ENCODE data around the gene UNC45A. TPM values are rescaled to one million over a fixed set of nuclear protein-coding genes. Genes with fewer than 3 reads are reported as not detected.

UNC45A gene
- total and polyA plus RNA-seq, 2 of the 4 experiments (the other 2 are of a cell fraction) = 68.9 to 100 TPM

DNA sequence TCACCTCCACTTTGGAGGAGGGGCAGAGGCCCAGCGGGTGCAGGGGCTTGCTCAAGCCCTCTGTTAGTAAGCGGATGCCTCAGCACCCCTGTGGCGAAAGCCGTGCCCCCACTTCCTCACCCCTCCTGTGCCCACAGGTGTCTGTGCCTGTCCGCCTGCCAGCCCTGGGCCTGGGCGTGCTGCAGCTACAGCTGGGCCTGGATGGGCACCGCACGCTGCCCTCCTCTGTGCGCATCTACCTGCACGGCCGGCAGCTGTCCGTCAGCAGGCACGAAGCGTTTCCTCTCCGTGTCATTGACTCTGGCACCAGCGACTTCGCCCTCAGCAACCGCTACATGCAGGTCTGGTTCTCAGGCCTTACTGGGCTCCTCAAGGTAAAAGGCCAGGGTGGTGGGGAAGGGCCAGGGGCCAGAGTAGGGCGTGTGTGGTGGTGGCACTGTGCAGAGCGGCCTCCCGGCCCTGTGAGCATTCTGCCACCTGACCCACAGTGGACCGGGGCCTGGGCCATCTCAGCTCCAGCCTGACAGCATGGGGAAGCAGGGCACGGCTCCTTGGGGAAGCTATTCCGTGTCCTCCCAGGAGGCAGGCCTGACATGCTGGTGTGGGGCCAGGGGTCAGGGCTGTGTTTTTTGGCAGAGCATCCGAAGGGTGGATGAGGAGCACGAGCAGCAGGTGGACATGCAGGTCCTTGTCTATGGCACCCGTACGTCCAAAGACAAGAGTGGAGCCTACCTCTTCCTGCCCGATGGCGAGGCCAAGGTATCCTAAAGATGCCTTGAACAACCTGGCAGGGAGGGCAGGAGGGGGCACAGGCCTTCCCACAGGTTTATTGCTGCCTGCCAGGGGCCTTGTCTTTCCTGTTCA, 22.9 kb upstream of the UNC45A start (continued):
- no peak for TF ChIP-seq CEBPB (IDR thresholded peaks at IDR 0.05; ENCODE audit: low read depth, low read length)

DNA sequence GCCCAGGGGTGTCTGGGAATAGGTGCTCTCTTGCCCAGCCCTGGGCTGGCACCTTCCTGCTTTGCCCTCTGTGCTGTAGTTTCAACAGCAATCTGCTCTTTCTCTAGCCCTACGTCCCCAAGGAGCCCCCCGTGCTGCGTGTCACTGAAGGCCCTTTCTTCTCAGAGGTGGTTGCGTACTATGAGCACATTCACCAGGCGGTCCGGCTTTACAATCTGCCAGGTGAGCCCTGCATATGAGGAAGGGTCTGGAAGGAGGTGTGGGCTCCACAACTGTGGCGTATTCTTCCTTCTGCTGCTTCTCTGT, 22.4 kb upstream of the UNC45A start:
- H4K91ac ChIP-seq (ENCODE audit: insufficient read depth, low read depth, low read length) = no peak overlapping the region
- no CpG with 5 or more reads among the region's 7 CpGs for WGBS, 2 experiments (ENCODE audit: extremely low coverage in 2 of 2, insufficient read length in 1 of 2)
- H3K4ac ChIP-seq (ENCODE audit: low read depth, low read length) = no peak overlapping the region
- ChIA-PET CTCF (no interaction called here), POLR2A (ENCODE audit: unreplicated experiment) (no interaction called here)
- H2BK120ac ChIP-seq (ENCODE audit: low read depth, low read length) = no peak overlapping the region
- TF ChIP-seq FOS (IDR thresholded peaks at IDR 0.05; ENCODE audit: low read depth, low read length) (no peak), CEBPB (IDR thresholded peaks at IDR 0.05; ENCODE audit: low read depth, low read length) (no peak)
- no peak overlapping the region for H3K27ac ChIP-seq (ENCODE audit: insufficient read depth, low read length)
- H3K56ac ChIP-seq (ENCODE audit: extremely low read depth, insufficient read depth, low read length) = no peak overlapping the region
- in situ Hi-C loops (cut with MboI; ENCODE audit: low sequenced_read_pairs) (no loop called here), intact Hi-C loops (cut with micrococcal nuclease) (no loop called here), dilution Hi-C loops (cut with HindIII; ENCODE audit: low sequenced_read_pairs, unreplicated experiment) (no loop called here)
- H4K20me1 ChIP-seq (ENCODE audit: insufficient read depth, low read length) = no peaks in the 10 kb centered on the region
- H3K9me3 ChIP-seq (ENCODE audit: control insufficient read depth, insufficient read depth, low read length) = no peaks in the 10 kb centered on the region
- ATAC-seq (ENCODE audit: low read depth) (no peak), DNase-seq (no peak)
- no peaks in the 10 kb centered on the region for H3K79me1 ChIP-seq (ENCODE audit: low read depth in 1 of 2, low read length in 2 of 2)
- H2BK20ac ChIP-seq (ENCODE audit: low read depth, low read length) = no peak overlapping the region
- no peak overlapping the region for H2AFZ ChIP-seq (replicated peaks; ENCODE audit: low read length, poor library complexity)
- peaks cover 3% of the 10 kb centered on the region; the same call in 1 of the 2 replicates for H3K9me1 ChIP-seq (ENCODE audit: insufficient read depth, low read length)
- H3K14ac ChIP-seq (replicated peaks; ENCODE audit: low read depth, low read length) = no peak overlapping the region
- no peak overlapping the region for H2BK15ac ChIP-seq (ENCODE audit: low read depth, low read length)
- no peak overlapping the region for H4K8ac ChIP-seq (ENCODE audit: low read depth in 2 of 2, low read length in 2 of 2)
- H4K5ac ChIP-seq (ENCODE audit: low read depth, low read length) = no peak overlapping the region
- no peaks in the 10 kb centered on the region for H3K27me3 ChIP-seq (ENCODE audit: control insufficient read depth, insufficient read depth, low read length)
- peaks cover 39% of the 10 kb centered on the region for H3K36me3 ChIP-seq (ENCODE audit: control insufficient read depth, insufficient read depth, low read length)
- H3K4me1 ChIP-seq (ENCODE audit: control insufficient read depth, insufficient read depth, low read length) = peaks cover 10% of the 10 kb centered on the region; the same call in 1 of the 2 replicates
- no peak overlapping the region for H3K18ac ChIP-seq (ENCODE audit: low read depth, low read length)
- H3K23ac ChIP-seq (ENCODE audit: low read depth, low read length) = no peak overlapping the region
- no peak overlapping the region for H3K4me2 ChIP-seq (ENCODE audit: low read depth, low read length)
- no TSS peak for BruUV-seq (replicated peaks)
- H2AK5ac ChIP-seq (ENCODE audit: low read depth, low read length) = no peak overlapping the region
- H2AK9ac ChIP-seq (replicated peaks; ENCODE audit: low read depth, low read length, poor library complexity) = no peak overlapping the region
- no peak overlapping the region for H3K9ac ChIP-seq (ENCODE audit: low read depth, low read length)
- no peak overlapping the region for H3K4me3 ChIP-seq (ENCODE audit: insufficient read depth, low read depth, low read length)
- H2BK5ac ChIP-seq (ENCODE audit: low read depth, low read length, poor library complexity, severe bottlenecking) = no peak overlapping the region

Measured in IMR-90 (cell line).